HG02981 (cell line): ENCODE results near the gene CEP57L1.
"Not testable (repeated sequence)": the region's sequence is repeated elsewhere in the genome, so short reads cannot be mapped to it uniquely, and the experiment has no call there.

Source experiments
- ATAC-seq: cut with Tn5 transposase; IDR thresholded peaks from one replicate; pipeline ENCODE4 v1.9.1; 2021; ENCODE audit warnings: mild to moderate bottlenecking, moderate library complexity; ENCODE audit not compliant: unreplicated experiment

The CEP57L1 gene

GRCh38 chr6:109167562-109167961 lies 72.3 kb downstream of the CEP57L1 start:
- ATAC-seq: no peak

GRCh38 chr6:109170333-109170732 lies 75.0 kb downstream of the CEP57L1 start:
- ATAC-seq: no peak

- ATAC-seq: no peak
These were observed 76.9 kb downstream of the CEP57L1 start for GRCh38 chr6:109172101-109172746.

GRCh38 chr6:109174916-109175315 lies 79.6 kb downstream of the CEP57L1 start:
- ATAC-seq: no peak

- ATAC-seq: no peak
These were observed 83.6 kb downstream of the CEP57L1 start for GRCh38 chr6:109178921-109179320.

GRCh38 chr6:109179507-109179906 lies 84.2 kb downstream of the CEP57L1 start:
- ATAC-seq: no peak

GRCh38 chr6:109182578-109182977 lies 87.3 kb downstream of the CEP57L1 start:
- no peak for ATAC-seq

- ATAC-seq: no peak
These were observed 87.9 kb downstream of the CEP57L1 start for GRCh38 chr6:109183109-109183650.

GRCh38 chr6:109184638-109185037 lies 89.3 kb downstream of the CEP57L1 start:
- no peak for ATAC-seq

GRCh38 chr6:109186012-109186411 lies 90.7 kb downstream of the CEP57L1 start:
- no peak for ATAC-seq

GRCh38 chr6:109187399-109188114 lies 92.2 kb downstream of the CEP57L1 start:
- ATAC-seq: no peak

GRCh38 chr6:109188115-109188411 lies 92.8 kb downstream of the CEP57L1 start:
- ATAC-seq: no peak

GRCh38 chr6:109191368-109191767 lies 96.1 kb downstream of the CEP57L1 start:
- not testable (repeated sequence) for ATAC-seq

- ATAC-seq: no peak
These were observed 97.6 kb downstream of the CEP57L1 start for GRCh38 chr6:109192865-109193264.

GRCh38 chr6:109194880-109195279 lies 99.6 kb downstream of the CEP57L1 start:
- no peak for ATAC-seq

- ATAC-seq: no peak
These were observed 101.8 kb downstream of the CEP57L1 start for GRCh38 chr6:109197061-109197460.

GRCh38 chr6:109202409-109203264 lies 107.3 kb downstream of the CEP57L1 start:
- ATAC-seq: no peak

- no peak for ATAC-seq
These were observed 109.2 kb downstream of the CEP57L1 start for GRCh38 chr6:109204511-109204910.

GRCh38 chr6:109212683-109213082 lies 117.4 kb downstream of the CEP57L1 start:
- ATAC-seq: no peak
